HepG2 (cell line): ENCODE results near the gene UBE2B. TPM values are rescaled to one million over a fixed set of nuclear protein-coding genes. Genes with fewer than 3 reads are reported as not detected.

Source experiments
- ATAC-seq: fragments of 200-7000 bp; cut with Tn5 transposase; 3 replicates; pipeline ENCODE4 v1.9.1; 2020; ENCODE audit warnings: mild to moderate bottlenecking, moderate library complexity
- BruUV-seq: library from RNA; stranded (reverse); fragments of 400-500 nt; replicated peaks from 2 replicates; lab custom pipeline; 2021; lab: Mats Ljungman, UMichigan
- CTCF ChIA-PET: fragments of 300-600 bp; formaldehyde crosslinking; extraction: SDS; loops from one replicate; lab custom pipeline; 2021; ENCODE audit warnings: low total read pairs, inconsistent platforms, low intra/inter-chr PET ratio; lab: Yijun Ruan, JAX
- POLR2A ChIA-PET: fragments of 350-600 bp; sonication (Branson Sonifier 250); formaldehyde crosslinking; loops from one replicate; lab custom pipeline; 2020; ENCODE audit warnings: antibody characterized with exemption, inconsistent platforms; lab: Yijun Ruan, JAX
- DNase-seq: peaks from one replicate; pipeline ENCODE4 v3.0.0-alpha.2; 2015; ENCODE audit warnings: low spot score
- FAIRE-seq: peaks from 3 replicates; lab custom pipeline; 2011; peaks lifted over from hg19 to GRCh38; lab: Jason Lieb, UNC
- H2AFZ ChIP-seq: one replicate; pipeline ENCODE4 v1.6.1; 2011; ENCODE audit warnings: low read length, inconsistent platforms
- H3K27ac ChIP-seq: fragments of 300-600 bp; 3 replicates; pipeline ENCODE4 v1.8.0; 2011; ENCODE audit warnings: mixed run types, mild to moderate bottlenecking, mixed read lengths, low read length, inconsistent platforms; ENCODE audit not compliant: insufficient read depth; ENCODE audit errors: extremely low read length
- H3K27me3 ChIP-seq, 2 experiments: fragments of 200-600 bp in 1 of 2; 2 replicates in 1 of 2; 3 replicates in 1 of 2; pipeline versions ENCODE4 v1.6.0 to v1.8.0; 2011; ENCODE audit warnings: low read length in 2 of 2, mild to moderate bottlenecking in 2 of 2, moderate library complexity in 2 of 2, inconsistent platforms in 1 of 2; ENCODE audit not compliant: insufficient read depth in 2 of 2, control insufficient read depth in 1 of 2
- H3K36me3 ChIP-seq, 2 experiments: fragments of 200-600 bp in 1 of 2; replicated peaks in 1 of 2; 2 replicates in 1 of 2; 3 replicates in 1 of 2; pipeline versions ENCODE4 v1.5.1 to v1.8.0; 2011; ENCODE audit warnings: low read length in 2 of 2, inconsistent platforms in 1 of 2; ENCODE audit not compliant: insufficient read depth in 2 of 2, control insufficient read depth in 1 of 2
- H3K4me1 ChIP-seq: 2 replicates; pipeline ENCODE4 v1.5.1; 2012; ENCODE audit warnings: low read length, inconsistent platforms; ENCODE audit not compliant: insufficient read depth
- H3K4me2 ChIP-seq: 2 replicates; pipeline ENCODE4 v1.6.0; 2011; ENCODE audit warnings: low read depth, low read length, inconsistent platforms
- H3K4me3 ChIP-seq, 3 experiments: fragments of 200-600 bp in 1 of 3; sonication (generic), shearing (Covaris generic) in 1 of 3; replicated peaks in 1 of 3; 2 replicates each; pipeline ENCODE4 v1.5.1; 2011 to 2016; ENCODE audit warnings: low read length in 3 of 3, inconsistent platforms in 2 of 3, low read depth in 2 of 3, mild to moderate bottlenecking in 2 of 3, control low read depth in 1 of 3, mixed read lengths in 1 of 3; ENCODE audit not compliant: insufficient read depth in 1 of 3
- H3K79me2 ChIP-seq: one replicate; pipeline ENCODE4 v1.6.1; 2011; ENCODE audit warnings: low read length, inconsistent platforms; ENCODE audit not compliant: insufficient read depth
- H3K9ac ChIP-seq: 2 replicates; pipeline ENCODE4 v1.6.0; 2011; ENCODE audit warnings: mild to moderate bottlenecking, low read depth, low read length, inconsistent platforms; ENCODE audit not compliant: insufficient read depth
- H3K9me3 ChIP-seq: 2 replicates; pipeline ENCODE4 v1.5.1; 2012; ENCODE audit warnings: mild to moderate bottlenecking, low read length
- H4K20me1 ChIP-seq: 2 replicates; pipeline ENCODE4 v1.6.0; 2011; ENCODE audit warnings: inconsistent platforms, mild to moderate bottlenecking, low read length, moderate library complexity; ENCODE audit not compliant: insufficient read depth
- GABPA ChIP-seq, 2 experiments: IDR thresholded peaks; 2 replicates each; pipeline ENCODE4 v1.6.1; 2011 to 2016; ENCODE audit warnings: low read depth in 2 of 2, low read length in 1 of 2, missing biosample characterization in 1 of 2, missing genetic modification characterization in 1 of 2
- MTA3 ChIP-seq: sonication (generic); formaldehyde crosslinking; IDR thresholded peaks from 2 replicates; pipeline ENCODE4 v1.4.0; 2020; ENCODE audit warnings: missing genetic modification reagents
- PHF20 ChIP-seq: sonication (generic); formaldehyde crosslinking; IDR thresholded peaks from 2 replicates; pipeline ENCODE4 v1.5.0; 2020; ENCODE audit warnings: mild to moderate bottlenecking, missing genetic modification reagents
- RELA ChIP-seq: sonication (generic); formaldehyde crosslinking; IDR thresholded peaks from 2 replicates; pipeline ENCODE4 v1.4.0; 2020; ENCODE audit warnings: missing genetic modification reagents
- SALL1 ChIP-seq: sonication (generic); formaldehyde crosslinking; IDR thresholded peaks from 2 replicates; pipeline ENCODE4 v1.8.0; 2022; ENCODE audit warnings: mild to moderate bottlenecking, missing genetic modification reagents
- SETDB1 ChIP-seq: sonication (generic); formaldehyde crosslinking; IDR thresholded peaks from 2 replicates; pipeline ENCODE4 v1.5.1; 2020; ENCODE audit warnings: missing genetic modification reagents, mild to moderate bottlenecking, borderline replicate concordance
- TAF15 ChIP-seq: fragments of 200-400 bp; formaldehyde crosslinking; IDR thresholded peaks from one replicate; pipeline ENCODE4 v1.6.1; 2018; ENCODE audit warnings: mild to moderate bottlenecking, low read depth, low read length; ENCODE audit not compliant: poor library complexity, severe bottlenecking
- TOPORS ChIP-seq: sonication (generic); formaldehyde crosslinking; IDR thresholded peaks from 2 replicates; pipeline ENCODE4 v1.8.0; 2023; ENCODE audit warnings: mild to moderate bottlenecking, missing genetic modification reagents
- ZNF629 ChIP-seq: sonication (generic); formaldehyde crosslinking; conservative IDR thresholded peaks from 2 replicates; pipeline ENCODE4 v1.5.0; 2020; ENCODE audit warnings: missing genetic modification reagents
- ZNF652 ChIP-seq: IDR thresholded peaks from 2 replicates; pipeline ENCODE4 v1.6.1; 2016; ENCODE audit warnings: low read depth, borderline replicate concordance
- ZNF670 ChIP-seq: sonication (generic); formaldehyde crosslinking; IDR thresholded peaks from 2 replicates; pipeline ENCODE4 v1.8.0; 2022; ENCODE audit warnings: mild to moderate bottlenecking, missing genetic modification reagents, borderline replicate concordance
- WGBS: methylation state at CpG from one replicate; pipeline ENCODE4 v1.1.6; 2017; ENCODE audit warnings: low lambda C conversion rate; 5-methylcytosine and 5-hydroxymethylcytosine counted together
- in situ Hi-C: cut with HindIII; loops from 2 replicates; pipeline ENCODE4 v1.10.0; 2017; ENCODE audit warnings: low pct_unique_long_range_greater_than_20kb; ENCODE audit not compliant: extremely low pct_ligation_motif_present
- intact Hi-C: fragments of 100-400 bp; cut with micrococcal nuclease; formaldehyde crosslinking; loops from one replicate; pipeline ENCODE4 v1.10.0; 2022; ENCODE audit not compliant: unreplicated experiment
- polyA plus RNA-seq, 8 experiments: library from polyadenylated mRNA; depleted of rRNA in 3 of 8; stranded (reverse) in 7 of 8; unstranded in 1 of 8; fragments of >200 nt; fragmentation: Illumina TruSeq in 4 of 8; extraction: Trizol in 4 of 8; gene quantifications; 2 replicates each; pipeline versions ENCODE4 v1.2.1 to v1.2.3, GENCODE V29; 2011 to 2016; ENCODE audit warnings: low read depth in 4 of 8, missing spikeins in 1 of 8, mixed read lengths in 1 of 8; ENCODE audit not compliant: insufficient read depth in 1 of 8
- total RNA-seq, 5 experiments: library from RNA; depleted of rRNA; stranded (reverse); fragments of >200 nt; fragmentation: Illumina TruSeq; extraction: Trizol; gene quantifications; 2 replicates each; pipeline ENCODE4 v1.2.3, GENCODE V29; 2016; ENCODE audit warnings: low read depth in 1 of 5
- TF ChIP-seq, protein P1 (sequence below): sonication (generic); formaldehyde crosslinking; IDR thresholded peaks from 2 replicates; pipeline ENCODE4 v1.4.0; 2020; ENCODE audit warnings: missing genetic modification reagents
- TF ChIP-seq, protein P2 (sequence below): sonication (generic); formaldehyde crosslinking; IDR thresholded peaks from 2 replicates; pipeline ENCODE4 v1.4.0; 2020; ENCODE audit warnings: missing genetic modification reagents

UBE2B gene
- total and polyA plus RNA-seq, 2 of the 13 experiments (the other 11 are each of a cell fraction or from before 2014, with no cell fraction given), result 25.2 to 56.0 TPM

DNA sequence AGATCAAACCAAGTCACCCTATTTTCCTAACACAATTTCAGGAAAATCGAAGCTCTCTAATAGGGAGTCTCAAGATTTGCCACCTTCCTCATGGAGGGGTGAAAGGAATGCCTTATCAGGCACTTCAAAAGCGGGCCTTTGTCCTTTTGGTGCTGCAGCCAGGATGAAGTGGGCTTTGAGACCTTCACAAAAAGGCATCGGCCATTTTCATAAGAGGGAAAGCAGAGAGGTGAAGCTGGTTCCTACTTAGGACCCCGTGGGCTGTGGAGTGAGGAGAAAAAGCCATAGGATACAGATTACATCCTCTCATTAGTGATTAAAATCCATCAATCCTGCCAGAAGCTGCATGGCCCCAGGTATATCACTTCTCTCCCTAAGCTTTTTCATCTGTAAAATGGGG, 39.5 kb downstream of the UBE2B start:
- Histone ChIP-seq H3K36me3 (peaks cover 0 to 1% of the 10 kb centered on the region in 2 experiments; a peak in 3 of 5 replicates), H3K4me2 (peak overlapping the region; percentile 83), H3K27ac (peak overlapping the region; percentile 96), H2AFZ (no peak overlapping the region), H3K4me1 (peaks cover 56% of the 10 kb centered on the region), H3K4me3 (peak overlapping the region; percentile 90 to 95 (median 94)), H3K79me2 (peaks cover 26% of the 10 kb centered on the region), H3K9me3 (no peaks in the 10 kb centered on the region), H4K20me1 (no peaks in the 10 kb centered on the region), H3K9ac (peak overlapping the region; percentile 78), H3K27me3 (no peaks in the 10 kb centered on the region; a peak in 1 of 5 replicates)
- WGBS, result 61% methylated on average over 2 of the region's 4 CpGs
- no TSS peak for BruUV-seq
- TF ChIP-seq RELA (CRISPR knock-in tag) (no peak), GABPA (IDR thresholded peaks at IDR 0.05; ENCODE audit: low read depth, low read length) (no peak), GABPA (CRISPR knock-in tag; IDR thresholded peaks at IDR 0.05; ENCODE audit: low read depth) (no peak), TOPORS (0 out of 2 replicates have a peak, but pooled peaks have one; percentile 8), PHF20 (CRISPR knock-in tag) (no peak), ZNF670 (no peak), TAF15 (no peak), SALL1 (no peak)
- no peak for ATAC-seq
- CTCF ChIA-PET, result interaction anchor here (2.1 kb wide), 1 partner anchor 167 kb away, joined by 12 read pairs; no protein-coding TSS in a partner anchor
- in situ Hi-C loops, result loop anchor here (5.0 kb wide), 1 partner anchor 101 kb away; no protein-coding TSS in a partner anchor
- intact Hi-C loops, result loop anchor here (5.0 kb wide), 2 partner anchors 39 to 166 kb away; partner anchors contain the start of gene UBE2B
- no peak for DNase-seq
- POLR2A ChIA-PET, result interaction anchor here (0.9 to 8.7 kb wide), 10 partner anchors 15 to 185 kb away, joined by 3 to 127 read pairs (median 6); partner anchors contain the start of genes JADE2 and PPP2CA
- no peak for FAIRE-seq

DNA sequence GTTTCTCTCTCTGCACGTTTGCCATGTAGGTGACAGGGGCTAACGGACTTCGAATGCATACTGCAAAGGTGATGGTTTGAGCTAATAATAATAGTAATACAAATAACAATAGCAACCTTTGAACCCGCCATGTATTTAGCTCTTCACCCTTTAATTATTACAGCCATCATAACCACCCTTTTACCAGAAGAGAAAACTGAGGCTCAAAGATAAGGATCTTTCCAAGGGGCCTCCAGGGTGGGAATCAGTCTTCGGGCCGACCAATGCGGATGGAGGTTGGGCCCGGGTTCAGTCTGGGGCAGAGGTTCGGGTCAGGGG, 39.8 kb downstream of the UBE2B start:
- DNase-seq (no peak), ATAC-seq (no peak), FAIRE-seq (no peak)
- in situ Hi-C loops, result loop anchor here (5.0 kb wide), 1 partner anchor 101 kb away; no protein-coding TSS in a partner anchor
- Histone ChIP-seq H4K20me1 (no peaks in the 10 kb centered on the region), H3K4me1 (peaks cover 58% of the 10 kb centered on the region), H3K27ac (peak overlapping the region; percentile 96), H3K9ac (peak overlapping the region; percentile 78), H3K79me2 (peaks cover 26% of the 10 kb centered on the region), H3K9me3 (no peaks in the 10 kb centered on the region), H3K4me3 (peak overlapping the region; percentile 90 to 95 (median 94)), H3K36me3 (peaks cover 0 to 1% of the 10 kb centered on the region in 2 experiments; a peak in 3 of 5 replicates), H3K27me3 (no peaks in the 10 kb centered on the region; a peak in 1 of 5 replicates), H3K4me2 (peak overlapping the region; percentile 83), H2AFZ (no peak overlapping the region)
- POLR2A ChIA-PET, result interaction anchor here (0.9 to 8.7 kb wide), 11 partner anchors 15 to 186 kb away, joined by 3 to 127 read pairs (median 5); partner anchors contain the start of genes JADE2 and PPP2CA
- WGBS, result 2% methylated on average over 8 of the region's 9 CpGs
- TSS peak; percentile 69 for BruUV-seq
- intact Hi-C loops, result loop anchor here (5.0 kb wide), 2 partner anchors 39 to 166 kb away; partner anchors contain the start of gene UBE2B
- CTCF ChIA-PET, result interaction anchor here (1.5 to 2.1 kb wide), 2 partner anchors 101 to 166 kb away, joined by 11 to 12 read pairs; no protein-coding TSS in a partner anchor
- TF ChIP-seq SETDB1 (CRISPR knock-in tag) (no peak), ZNF652 (CRISPR knock-in tag) (no peak), MTA3 (no peak), ZNF629 (peak; percentile 73)
- TF ChIP-seq, protein P1, sequence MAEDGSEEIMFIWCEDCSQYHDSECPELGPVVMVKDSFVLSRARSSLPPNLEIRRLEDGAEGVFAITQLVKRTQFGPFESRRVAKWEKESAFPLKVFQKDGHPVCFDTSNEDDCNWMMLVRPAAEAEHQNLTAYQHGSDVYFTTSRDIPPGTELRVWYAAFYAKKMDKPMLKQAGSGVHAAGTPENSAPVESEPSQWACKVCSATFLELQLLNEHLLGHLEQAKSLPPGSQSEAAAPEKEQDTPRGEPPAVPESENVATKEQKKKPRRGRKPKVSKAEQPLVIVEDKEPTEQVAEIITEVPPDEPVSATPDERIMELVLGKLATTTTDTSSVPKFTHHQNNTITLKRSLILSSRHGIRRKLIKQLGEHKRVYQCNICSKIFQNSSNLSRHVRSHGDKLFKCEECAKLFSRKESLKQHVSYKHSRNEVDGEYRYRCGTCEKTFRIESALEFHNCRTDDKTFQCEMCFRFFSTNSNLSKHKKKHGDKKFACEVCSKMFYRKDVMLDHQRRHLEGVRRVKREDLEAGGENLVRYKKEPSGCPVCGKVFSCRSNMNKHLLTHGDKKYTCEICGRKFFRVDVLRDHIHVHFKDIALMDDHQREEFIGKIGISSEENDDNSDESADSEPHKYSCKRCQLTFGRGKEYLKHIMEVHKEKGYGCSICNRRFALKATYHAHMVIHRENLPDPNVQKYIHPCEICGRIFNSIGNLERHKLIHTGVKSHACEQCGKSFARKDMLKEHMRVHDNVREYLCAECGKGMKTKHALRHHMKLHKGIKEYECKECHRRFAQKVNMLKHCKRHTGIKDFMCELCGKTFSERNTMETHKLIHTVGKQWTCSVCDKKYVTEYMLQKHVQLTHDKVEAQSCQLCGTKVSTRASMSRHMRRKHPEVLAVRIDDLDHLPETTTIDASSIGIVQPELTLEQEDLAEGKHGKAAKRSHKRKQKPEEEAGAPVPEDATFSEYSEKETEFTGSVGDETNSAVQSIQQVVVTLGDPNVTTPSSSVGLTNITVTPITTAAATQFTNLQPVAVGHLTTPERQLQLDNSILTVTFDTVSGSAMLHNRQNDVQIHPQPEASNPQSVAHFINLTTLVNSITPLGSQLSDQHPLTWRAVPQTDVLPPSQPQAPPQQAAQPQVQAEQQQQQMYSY, result no peak
- TF ChIP-seq, protein P2, sequence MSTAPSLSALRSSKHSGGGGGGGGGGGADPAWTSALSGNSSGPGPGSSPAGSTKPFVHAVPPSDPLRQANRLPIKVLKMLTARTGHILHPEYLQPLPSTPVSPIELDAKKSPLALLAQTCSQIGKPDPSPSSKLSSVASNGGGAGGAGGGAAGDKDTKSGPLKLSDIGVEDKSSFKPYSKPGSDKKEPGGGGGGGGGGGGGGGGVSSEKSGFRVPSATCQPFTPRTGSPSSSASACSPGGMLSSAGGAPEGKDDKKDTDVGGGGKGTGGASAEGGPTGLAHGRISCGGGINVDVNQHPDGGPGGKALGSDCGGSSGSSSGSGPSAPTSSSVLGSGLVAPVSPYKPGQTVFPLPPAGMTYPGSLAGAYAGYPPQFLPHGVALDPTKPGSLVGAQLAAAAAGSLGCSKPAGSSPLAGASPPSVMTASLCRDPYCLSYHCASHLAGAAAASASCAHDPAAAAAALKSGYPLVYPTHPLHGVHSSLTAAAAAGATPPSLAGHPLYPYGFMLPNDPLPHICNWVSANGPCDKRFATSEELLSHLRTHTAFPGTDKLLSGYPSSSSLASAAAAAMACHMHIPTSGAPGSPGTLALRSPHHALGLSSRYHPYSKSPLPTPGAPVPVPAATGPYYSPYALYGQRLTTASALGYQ (CRISPR knock-in tag), result no peak
